Chondrocyte (in vitro differentiated cells): Measurements from ENCODE around the gene UCP2. TPM values are rescaled to one million over a fixed set of nuclear protein-coding genes. Genes with fewer than 3 reads are reported as not detected.

ENCODE experiments used
- DNase-seq: peaks from one replicate; pipeline ENCODE4 v3.0.0; 2021; ENCODE audit warnings: mixed read lengths, low spot score
- H3K27ac Mint-ChIP-seq: one replicate; pipeline ENCODE4 v1.8.0; 2021; ENCODE audit warnings: mild to moderate bottlenecking, moderate library complexity, mixed read lengths; ENCODE audit not compliant: unreplicated experiment
- H3K27me3 Mint-ChIP-seq: 2 replicates; pipeline ENCODE4 v1.8.0; 2021; ENCODE audit warnings: low read depth, mixed read lengths
- H3K36me3 Mint-ChIP-seq: 2 replicates; pipeline ENCODE4 v1.8.0; 2021; ENCODE audit warnings: low read depth, mixed read lengths
- H3K4me1 Mint-ChIP-seq: 2 replicates; pipeline ENCODE4 v1.8.0; 2021; ENCODE audit warnings: low read depth, mild to moderate bottlenecking, mixed read lengths
- H3K4me3 Mint-ChIP-seq: one replicate; pipeline ENCODE4 v1.8.0; 2021; ENCODE audit warnings: mild to moderate bottlenecking, moderate library complexity, mixed read lengths; ENCODE audit not compliant: unreplicated experiment
- H3K9me3 Mint-ChIP-seq: 2 replicates; pipeline ENCODE4 v1.8.0; 2021; ENCODE audit warnings: low read depth, mixed read lengths
- CTCF ChIP-seq: fragments of 200-600 bp; sonication (generic); IDR thresholded peaks from 2 replicates; pipeline ENCODE4 v1.5.0; 2021; ENCODE audit warnings: antibody characterized with exemption, mild to moderate bottlenecking, moderate library complexity
- total RNA-seq: library from RNA; stranded (reverse); gene quantifications from 3 replicates; pipeline ENCODE4 v1.2.1, GENCODE V29; 2021

UCP2 gene
- total RNA-seq, 1 donor from 2014 or later, result 41.0 TPM

- DNase-seq, result no peak
- no peak overlapping the region for H3K27ac Mint-ChIP-seq
- H3K36me3 Mint-ChIP-seq, result peaks cover 11% of the 10 kb centered on the region
- H3K27me3 Mint-ChIP-seq, result no peaks in the 10 kb centered on the region
- peak; percentile 79 for TF ChIP-seq CTCF
- H3K9me3 Mint-ChIP-seq, result no peaks in the 10 kb centered on the region
- no peaks in the 10 kb centered on the region for H3K4me1 Mint-ChIP-seq
- H3K4me3 Mint-ChIP-seq, result no peak overlapping the region
Observed at GRCh38 chr11:73931039-73931645, 51.5 kb downstream of the UCP2 start.

- Mint-ChIP-seq H3K36me3 (peaks cover 11% of the 10 kb centered on the region), H3K27ac (no peak overlapping the region), H3K4me3 (no peak overlapping the region), H3K9me3 (no peaks in the 10 kb centered on the region), H3K4me1 (no peaks in the 10 kb centered on the region), H3K27me3 (no peaks in the 10 kb centered on the region)
- no peak for DNase-seq
- TF ChIP-seq CTCF, result no peak
Observed at GRCh38 chr11:73929388-73929787, 53.3 kb downstream of the UCP2 start.

Other genes with a start within 250 kb of the UCP2 start
- gene RAB6A, start 221.8 kb downstream of the UCP2 start, total RNA-seq, result 173 to 188 TPM (median 185 TPM) in 3 replicates
- 21.2 to 29.8 TPM (median 25.8 TPM) in 3 replicates for gene MRPL48, start 195.0 kb downstream of the UCP2 start, total RNA-seq
- 39.8 to 57.4 TPM (median 42.5 TPM) in 3 replicates for gene COA4, start 106.0 kb downstream of the UCP2 start, total RNA-seq
- 11.8 to 17.1 TPM (median 13.5 TPM) in 3 replicates for gene PAAF1, start 105.8 kb downstream of the UCP2 start, total RNA-seq
- not detected in 3 replicates for gene DNAJB13, start 31.8 kb downstream of the UCP2 start, total RNA-seq
- gene UCP3, start 26.2 kb upstream of the UCP2 start, total RNA-seq, result 0.47 to 1.6 TPM (median 1.3 TPM) in 3 replicates
- gene C2CD3, start 188.2 kb upstream of the UCP2 start, total RNA-seq, result 14.7 to 28.0 TPM (median 16.3 TPM) in 3 replicates
- gene PPME1, start 188.4 kb upstream of the UCP2 start, total RNA-seq, result 40.5 to 76.2 TPM (median 71.6 TPM) in 3 replicates